ENCODE results near the gene C7orf25.

DNA sequence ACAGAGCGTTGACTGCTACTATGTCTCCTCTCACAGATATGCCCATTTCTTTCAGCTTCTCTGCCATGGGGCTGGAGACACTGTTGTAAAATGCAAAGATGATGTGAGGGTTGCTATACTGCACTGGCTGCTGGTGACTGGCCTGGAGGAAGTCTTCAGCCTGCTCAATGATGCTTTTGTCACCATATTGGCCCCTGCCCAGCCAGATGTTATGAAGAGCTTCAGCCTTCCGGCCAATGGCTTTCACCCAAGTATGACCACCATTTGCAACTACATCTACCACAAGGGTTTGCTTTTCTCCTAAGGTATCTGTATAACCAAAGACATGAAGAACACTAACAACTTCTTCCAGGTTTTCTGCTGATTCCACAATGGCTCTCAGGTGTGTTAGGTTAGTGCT is 1.6 kb downstream of the C7orf25 start:
- TF ChIP-seq ZNF280D (CRISPR knock-in tag; IDR thresholded peaks at IDR 0.05) (no peak), KAT8 (CRISPR knock-in tag; IDR thresholded peaks at IDR 0.05) (no peak), ZFY (CRISPR knock-in tag; IDR thresholded peaks at IDR 0.05) (no peak), ZBTB20 (CRISPR knock-in tag; IDR thresholded peaks at IDR 0.05; ENCODE audit: borderline replicate concordance, low read depth) (no peak), FOSL1 (CRISPR knock-in tag; IDR thresholded peaks at IDR 0.05; ENCODE audit: borderline replicate concordance) (no peak), ZNF841 (CRISPR knock-in tag; IDR thresholded peaks at IDR 0.05; ENCODE audit: borderline replicate concordance) (no peak), ZNF274 (CRISPR knock-in tag; IDR thresholded peaks at IDR 0.05) (no peak), JUND (CRISPR knock-in tag; IDR thresholded peaks at IDR 0.05) (no peak)
- TF ChIP-seq, protein P1, sequence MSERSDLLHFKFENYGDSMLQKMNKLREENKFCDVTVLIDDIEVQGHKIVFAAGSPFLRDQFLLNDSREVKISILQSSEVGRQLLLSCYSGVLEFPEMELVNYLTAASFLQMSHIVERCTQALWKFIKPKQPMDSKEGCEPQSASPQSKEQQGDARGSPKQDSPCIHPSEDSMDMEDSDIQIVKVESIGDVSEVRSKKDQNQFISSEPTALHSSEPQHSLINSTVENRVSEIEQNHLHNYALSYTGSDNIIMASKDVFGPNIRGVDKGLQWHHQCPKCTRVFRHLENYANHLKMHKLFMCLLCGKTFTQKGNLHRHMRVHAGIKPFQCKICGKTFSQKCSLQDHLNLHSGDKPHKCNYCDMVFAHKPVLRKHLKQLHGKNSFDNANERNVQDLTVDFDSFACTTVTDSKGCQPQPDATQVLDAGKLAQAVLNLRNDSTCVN (CRISPR knock-in tag; IDR thresholded peaks at IDR 0.05; ENCODE audit: borderline replicate concordance), result no peak
